Measurements from ENCODE around the gene ZAR1L.

Gene ZAR1L

DNA sequence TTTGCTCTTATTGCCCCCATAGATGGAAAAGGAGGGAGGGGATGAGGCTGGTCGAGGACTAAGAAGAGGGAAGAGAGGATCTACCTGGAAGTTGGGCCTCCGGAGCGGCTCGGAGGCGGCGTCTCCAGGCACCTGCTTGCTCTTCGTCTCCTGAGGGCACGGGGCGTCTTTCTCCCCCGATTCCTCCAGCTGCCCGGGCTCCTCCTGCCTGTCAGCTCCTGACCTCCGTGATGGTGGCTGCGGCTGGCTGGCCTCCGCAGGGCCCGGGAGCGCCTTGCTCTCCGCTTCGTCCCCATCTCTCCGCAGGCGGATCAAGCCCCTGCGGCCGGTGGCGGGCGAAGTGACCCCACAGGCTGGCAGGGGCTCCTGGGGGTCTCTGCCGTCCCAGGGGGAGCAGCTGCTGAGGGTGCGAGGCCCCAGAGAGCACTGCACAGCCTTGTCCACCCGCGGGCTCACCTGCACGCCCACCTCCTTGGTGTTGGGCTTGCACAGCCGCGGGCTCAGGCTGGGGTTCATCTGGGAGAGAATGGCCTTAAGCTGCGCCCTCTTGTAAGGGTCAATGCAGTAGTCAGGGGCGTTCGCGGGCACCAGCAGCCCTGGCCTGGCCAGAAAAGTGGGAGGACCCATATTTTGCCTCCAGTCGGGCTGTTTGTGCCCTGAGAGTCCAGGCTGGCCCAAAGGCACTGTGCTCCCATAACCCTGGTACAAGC is 3.8 kb downstream of the ZAR1L start:
- Mint-ChIP-seq H3K9me3 (no peaks in the 10 kb centered on the region), H3K36me3 (no peaks in the 10 kb centered on the region), H3K4me3 (no peak overlapping the region), H3K27me3 (no peaks in the 10 kb centered on the region), H3K4me1 (peaks cover 25% of the 10 kb centered on the region), H3K27ac (no peak overlapping the region)

- peaks cover 1% of the 10 kb centered on the region for H3K27me3 Mint-ChIP-seq
- H3K4me3 Mint-ChIP-seq: no peak overlapping the region
- H3K9me3 Mint-ChIP-seq: no peaks in the 10 kb centered on the region
- no peak overlapping the region for H3K27ac Mint-ChIP-seq
- H3K4me1 Mint-ChIP-seq: peaks cover 21% of the 10 kb centered on the region
- no peaks in the 10 kb centered on the region for H3K36me3 Mint-ChIP-seq
Measured at GRCh38 chr13:32310134-32310706, 4.9 kb downstream of the ZAR1L start.

GRCh38 chr13:32309312-32310133 is 5.6 kb downstream of the ZAR1L start:
- H3K4me3 Mint-ChIP-seq: peak overlapping the region; percentile 37
- H3K27ac Mint-ChIP-seq: peak overlapping the region; percentile 15
- peaks cover 1% of the 10 kb centered on the region for H3K27me3 Mint-ChIP-seq
- peaks cover 15% of the 10 kb centered on the region for H3K4me1 Mint-ChIP-seq
- no peaks in the 10 kb centered on the region for H3K9me3 Mint-ChIP-seq
- no peaks in the 10 kb centered on the region for H3K36me3 Mint-ChIP-seq

GRCh38 chr13:32305646-32306045 is 9.5 kb downstream of the ZAR1L start:
- no peak overlapping the region for H3K27ac Mint-ChIP-seq
- H3K4me3 Mint-ChIP-seq: no peak overlapping the region
- H3K9me3 Mint-ChIP-seq: no peaks in the 10 kb centered on the region
- peaks cover 1% of the 10 kb centered on the region for H3K27me3 Mint-ChIP-seq
- H3K4me1 Mint-ChIP-seq: peaks cover 14% of the 10 kb centered on the region
- H3K36me3 Mint-ChIP-seq: no peaks in the 10 kb centered on the region

DNA sequence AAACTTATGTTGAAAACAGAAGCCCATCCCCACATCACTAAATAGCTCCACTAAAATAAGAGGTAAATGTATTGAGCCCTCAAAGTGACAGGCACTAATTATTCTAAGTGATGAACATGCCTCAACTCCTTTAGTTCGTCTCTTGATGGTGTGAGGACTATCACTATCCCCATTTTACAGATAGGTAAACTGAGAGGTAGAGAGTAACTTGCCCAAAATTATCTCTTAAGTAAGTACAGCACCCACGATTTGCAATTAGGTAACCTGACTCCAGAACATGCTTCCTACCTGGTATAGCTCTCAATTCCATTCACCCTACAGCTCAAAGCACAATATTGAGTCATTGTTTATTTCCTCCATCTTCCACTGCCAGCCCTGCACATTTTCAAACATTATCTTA is 12.7 kb downstream of the ZAR1L start:
- no peaks in the 10 kb centered on the region for H3K9me3 Mint-ChIP-seq
- H3K36me3 Mint-ChIP-seq: no peaks in the 10 kb centered on the region
- H3K4me3 Mint-ChIP-seq: no peak overlapping the region
- H3K27me3 Mint-ChIP-seq: peaks cover 7% of the 10 kb centered on the region
- H3K4me1 Mint-ChIP-seq: peaks cover 4% of the 10 kb centered on the region
- H3K27ac Mint-ChIP-seq: no peak overlapping the region

- H3K9me3 Mint-ChIP-seq: no peaks in the 10 kb centered on the region
- peaks cover 4% of the 10 kb centered on the region for H3K4me1 Mint-ChIP-seq
- peaks cover 6% of the 10 kb centered on the region for H3K27me3 Mint-ChIP-seq
- no peak overlapping the region for H3K27ac Mint-ChIP-seq
- no peaks in the 10 kb centered on the region for H3K36me3 Mint-ChIP-seq
- no peak overlapping the region for H3K4me3 Mint-ChIP-seq
Measured at GRCh38 chr13:32300920-32301319, 14.2 kb downstream of the ZAR1L start.

GRCh38 chr13:32300406-32300805 is 14.8 kb downstream of the ZAR1L start:
- no peaks in the 10 kb centered on the region for H3K36me3 Mint-ChIP-seq
- no peaks in the 10 kb centered on the region for H3K9me3 Mint-ChIP-seq
- peaks cover 6% of the 10 kb centered on the region for H3K27me3 Mint-ChIP-seq
- H3K27ac Mint-ChIP-seq: no peak overlapping the region
- H3K4me1 Mint-ChIP-seq: peaks cover 4% of the 10 kb centered on the region
- H3K4me3 Mint-ChIP-seq: no peak overlapping the region

GRCh38 chr13:32299893-32300292 is 15.3 kb downstream of the ZAR1L start:
- H3K9me3 Mint-ChIP-seq: no peaks in the 10 kb centered on the region
- H3K27ac Mint-ChIP-seq: no peak overlapping the region
- H3K4me1 Mint-ChIP-seq: peaks cover 4% of the 10 kb centered on the region
- peaks cover 6% of the 10 kb centered on the region for H3K27me3 Mint-ChIP-seq
- no peak overlapping the region for H3K4me3 Mint-ChIP-seq
- no peaks in the 10 kb centered on the region for H3K36me3 Mint-ChIP-seq

DNA sequence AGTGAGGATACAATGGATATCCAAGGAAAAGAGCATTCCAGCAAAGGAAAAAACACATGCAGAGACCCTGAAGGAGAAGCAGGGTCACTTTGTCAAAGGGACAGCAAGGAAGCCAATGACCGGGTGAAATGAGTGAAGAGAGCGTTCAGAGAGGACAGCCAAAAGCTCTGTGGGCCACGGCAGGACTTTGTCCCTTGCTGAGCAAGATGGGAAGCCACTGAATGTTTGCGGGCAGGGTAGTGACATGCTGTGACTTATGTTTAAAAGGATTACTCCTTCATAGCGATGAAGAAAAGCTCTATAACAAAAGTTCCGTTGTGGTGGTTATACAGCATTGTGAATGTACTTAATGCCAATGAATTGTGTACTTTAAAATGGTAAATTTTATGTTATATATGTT is 16.5 kb downstream of the ZAR1L start:
- Mint-ChIP-seq H3K4me1 (peaks cover 4% of the 10 kb centered on the region), H3K27ac (no peak overlapping the region), H3K4me3 (no peak overlapping the region), H3K9me3 (no peaks in the 10 kb centered on the region), H3K36me3 (no peaks in the 10 kb centered on the region), H3K27me3 (peaks cover 6% of the 10 kb centered on the region)

- no peaks in the 10 kb centered on the region for H3K36me3 Mint-ChIP-seq
- H3K27me3 Mint-ChIP-seq: peaks cover 6% of the 10 kb centered on the region
- peaks cover 4% of the 10 kb centered on the region for H3K4me1 Mint-ChIP-seq
- H3K4me3 Mint-ChIP-seq: no peak overlapping the region
- no peak overlapping the region for H3K27ac Mint-ChIP-seq
- H3K9me3 Mint-ChIP-seq: no peaks in the 10 kb centered on the region
Measured at GRCh38 chr13:32297206-32297605, 18.0 kb downstream of the ZAR1L start.

DNA sequence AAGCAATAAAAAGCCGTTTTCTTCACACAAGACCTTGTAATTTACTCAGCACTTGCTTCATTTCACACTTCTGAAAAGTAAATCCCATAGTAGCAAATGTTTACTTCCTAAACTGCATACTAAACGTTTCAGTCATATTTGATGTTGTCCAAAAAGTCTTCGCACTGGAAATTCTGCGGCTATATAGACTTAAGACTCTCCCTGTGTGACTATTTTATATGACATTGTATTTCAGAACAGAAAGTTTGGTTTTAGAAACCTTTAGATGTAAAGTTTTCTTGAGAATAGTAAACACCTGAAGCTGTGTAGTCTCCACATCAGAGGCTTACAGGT is 29.6 kb downstream of the ZAR1L start:
- Mint-ChIP-seq H3K9me3 (no peaks in the 10 kb centered on the region), H3K36me3 (no peaks in the 10 kb centered on the region), H3K27ac (no peak overlapping the region), H3K27me3 (no peaks in the 10 kb centered on the region), H3K4me1 (no peaks in the 10 kb centered on the region), H3K4me3 (no peak overlapping the region)

- H3K27ac Mint-ChIP-seq: no peak overlapping the region
- no peaks in the 10 kb centered on the region for H3K36me3 Mint-ChIP-seq
- no peaks in the 10 kb centered on the region for H3K9me3 Mint-ChIP-seq
- no peak overlapping the region for H3K4me3 Mint-ChIP-seq
- H3K4me1 Mint-ChIP-seq: no peaks in the 10 kb centered on the region
- H3K27me3 Mint-ChIP-seq: no peaks in the 10 kb centered on the region
Measured at GRCh38 chr13:32284927-32285632, 30.1 kb downstream of the ZAR1L start.

- Mint-ChIP-seq H3K4me3 (no peak overlapping the region), H3K36me3 (no peaks in the 10 kb centered on the region), H3K27me3 (no peaks in the 10 kb centered on the region), H3K9me3 (no peaks in the 10 kb centered on the region), H3K4me1 (no peaks in the 10 kb centered on the region), H3K27ac (no peak overlapping the region)
Measured at GRCh38 chr13:32282096-32282711, 33.0 kb downstream of the ZAR1L start.

- Mint-ChIP-seq H3K36me3 (no peaks in the 10 kb centered on the region), H3K4me1 (no peaks in the 10 kb centered on the region), H3K27ac (no peak overlapping the region), H3K27me3 (no peaks in the 10 kb centered on the region), H3K9me3 (no peaks in the 10 kb centered on the region), H3K4me3 (no peak overlapping the region)
Measured at GRCh38 chr13:32281096-32281495, 34.1 kb downstream of the ZAR1L start.

DNA sequence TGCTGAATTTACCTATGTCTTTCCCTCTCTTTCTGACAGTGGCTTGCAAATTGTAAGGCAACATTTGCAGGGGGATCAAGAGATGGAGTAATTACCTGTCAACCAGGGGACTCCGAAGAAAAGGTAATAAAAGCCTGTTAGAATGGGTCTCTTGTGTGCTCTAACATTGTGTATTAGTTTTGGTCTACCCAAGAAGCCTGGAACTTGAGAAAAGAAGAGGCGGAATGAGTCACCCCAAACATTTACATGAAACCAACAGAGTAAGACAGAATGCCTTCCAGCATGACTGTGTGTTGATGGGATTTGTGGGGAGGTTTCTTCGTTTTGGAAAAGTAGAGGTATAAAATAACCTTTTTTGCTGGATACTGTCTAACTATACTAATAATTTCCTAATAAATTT is 36.7 kb downstream of the ZAR1L start:
- Mint-ChIP-seq H3K27ac (no peak overlapping the region), H3K4me3 (no peak overlapping the region), H3K36me3 (no peaks in the 10 kb centered on the region), H3K4me1 (no peaks in the 10 kb centered on the region), H3K9me3 (no peaks in the 10 kb centered on the region), H3K27me3 (no peaks in the 10 kb centered on the region)
